GM21737 (cell line): ENCODE data around the gene NCBP2L.
"Not testable (repeated sequence)": the region's sequence is repeated elsewhere in the genome, so short reads cannot be mapped to it uniquely, and the experiment has no call there.

Experiments
- ATAC-seq: cut with Tn5 transposase; IDR thresholded peaks from one replicate; pipeline ENCODE4 v1.9.1; 2021; ENCODE audit warnings: mild to moderate bottlenecking, moderate library complexity; ENCODE audit not compliant: unreplicated experiment

Gene NCBP2L

GRCh38 chrX:107804427-107804826 lies 26.9 kb downstream of the NCBP2L start:
- ATAC-seq, result no peak

DNA sequence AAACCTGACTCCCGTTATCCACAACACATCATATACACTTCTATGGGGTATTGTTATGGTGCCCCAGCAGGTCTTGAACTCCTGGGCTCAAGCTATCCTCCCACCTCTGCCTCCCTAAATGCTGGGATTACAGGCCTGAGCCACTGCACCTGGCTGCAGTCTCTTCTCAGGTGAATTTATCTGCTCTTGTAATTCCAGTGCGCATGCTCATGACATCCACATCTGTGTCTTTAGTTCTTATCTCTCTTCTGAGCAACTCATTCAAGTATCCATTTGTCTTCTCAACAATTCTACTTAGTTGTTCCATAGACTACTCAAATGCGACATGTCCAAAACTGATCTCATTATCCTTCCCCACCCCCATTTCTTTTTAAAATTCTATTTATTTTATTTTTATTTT lies 27.6 kb downstream of the NCBP2L start:
- no peak for ATAC-seq

DNA sequence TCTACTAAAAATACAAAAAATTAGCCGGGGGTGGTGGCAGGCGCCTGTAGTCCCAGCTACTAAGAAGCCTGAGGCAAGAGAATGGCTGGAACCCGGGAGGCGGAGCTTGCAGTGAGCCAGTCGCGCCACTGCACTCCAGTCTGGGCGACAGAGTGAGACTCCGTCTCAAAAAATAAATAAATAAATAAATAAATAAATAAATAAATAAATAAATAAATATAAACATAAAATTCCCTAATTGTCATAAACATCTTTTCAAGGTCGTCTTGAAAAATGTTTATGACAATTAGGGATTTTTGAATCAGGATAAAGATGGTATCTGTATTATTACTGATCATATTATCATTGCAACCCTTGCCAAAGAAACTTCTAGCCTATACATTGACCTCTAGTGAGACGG lies 32.5 kb downstream of the NCBP2L start:
- ATAC-seq, result not testable (repeated sequence)

GRCh38 chrX:107818900-107819521 lies 41.5 kb downstream of the NCBP2L start:
- ATAC-seq, result no peak

DNA sequence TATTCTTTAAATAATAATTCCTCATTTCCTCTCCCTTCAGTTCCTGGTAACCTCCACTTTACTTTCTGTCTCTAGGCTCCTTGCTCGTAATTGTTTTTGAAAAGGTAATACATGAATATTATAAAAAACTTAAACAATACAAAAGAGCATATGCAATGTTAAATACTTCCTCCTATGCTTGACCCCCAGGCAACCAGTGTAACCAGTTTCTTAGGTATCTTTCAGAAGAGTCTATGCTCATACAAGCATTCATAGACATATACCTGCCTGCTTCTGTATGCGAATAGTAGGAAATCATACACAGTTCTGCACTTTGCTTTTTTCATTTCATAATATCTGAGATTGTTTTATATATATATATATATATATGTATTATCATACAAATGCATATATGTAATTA lies 45.5 kb downstream of the NCBP2L start:
- no peak for ATAC-seq

DNA sequence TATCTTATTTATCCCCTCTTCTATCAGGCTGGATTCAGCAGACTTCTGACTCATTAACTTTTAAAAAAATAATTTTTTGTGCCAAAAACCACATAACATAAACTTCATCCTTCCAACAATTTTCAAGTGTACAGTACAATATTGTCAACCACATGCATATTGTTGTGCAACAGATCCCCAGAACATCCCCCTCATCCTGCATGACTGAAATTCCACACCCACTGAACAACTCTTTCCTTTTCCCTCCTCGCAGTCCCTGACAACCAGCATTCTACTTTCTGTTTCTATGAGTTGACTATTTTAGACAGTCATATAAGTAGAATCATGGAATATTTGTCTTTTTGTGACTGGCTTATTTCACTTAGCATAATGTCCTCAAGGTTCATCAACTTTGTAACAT lies 45.9 kb downstream of the NCBP2L start:
- no peak for ATAC-seq

GRCh38 chrX:107825698-107826237 lies 48.2 kb downstream of the NCBP2L start, which contains the start of gene MID2:
Gene MID2 (plus strand): TSS chrX:107825866. CDS start chrX:107826427, 561 bp downstream.
- no peak for ATAC-seq

GRCh38 chrX:107826238-107827029 lies 48.9 kb downstream of the NCBP2L start:
- ATAC-seq, result no peak

GRCh38 chrX:107827030-107827831 lies 49.7 kb downstream of the NCBP2L start:
- ATAC-seq, result no peak

GRCh38 chrX:107827852-107828251 lies 50.3 kb downstream of the NCBP2L start:
- no peak for ATAC-seq

GRCh38 chrX:107829878-107830277 lies 52.3 kb downstream of the NCBP2L start:
- ATAC-seq, result no peak

DNA sequence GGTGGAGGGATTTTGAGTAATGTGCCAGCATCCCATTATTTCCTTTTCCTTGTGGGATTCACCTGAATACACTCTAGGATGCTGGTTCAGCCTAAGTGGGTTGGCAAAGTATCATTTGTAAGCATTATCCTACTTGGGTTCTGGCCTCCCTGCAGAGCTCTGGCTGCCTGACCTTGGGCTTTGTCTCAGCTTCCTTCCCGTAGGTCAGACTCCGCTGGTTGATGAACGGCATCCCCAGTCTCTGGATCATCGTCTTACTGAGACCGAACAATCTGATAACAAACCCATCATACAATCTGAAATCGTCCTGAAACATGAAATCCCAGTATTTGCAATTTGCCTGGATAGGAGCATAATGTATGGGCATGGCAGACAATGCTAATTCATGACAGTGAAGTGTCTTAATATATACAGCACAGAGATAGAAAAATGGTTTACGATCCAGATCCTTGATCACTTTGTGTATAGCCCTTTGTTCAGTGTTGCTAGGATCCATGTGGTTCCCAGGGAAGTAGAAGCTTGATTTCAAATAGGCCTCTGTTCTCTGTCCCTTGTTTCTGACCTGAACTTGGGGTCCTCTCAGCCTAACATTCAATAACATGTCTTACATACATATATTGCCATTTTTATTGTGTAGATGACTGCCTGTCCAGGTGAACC lies 53.7 kb downstream of the NCBP2L start:
- ATAC-seq, result no peak

GRCh38 chrX:107834275-107835201 lies 57.0 kb downstream of the NCBP2L start:
- ATAC-seq, result no peak

DNA sequence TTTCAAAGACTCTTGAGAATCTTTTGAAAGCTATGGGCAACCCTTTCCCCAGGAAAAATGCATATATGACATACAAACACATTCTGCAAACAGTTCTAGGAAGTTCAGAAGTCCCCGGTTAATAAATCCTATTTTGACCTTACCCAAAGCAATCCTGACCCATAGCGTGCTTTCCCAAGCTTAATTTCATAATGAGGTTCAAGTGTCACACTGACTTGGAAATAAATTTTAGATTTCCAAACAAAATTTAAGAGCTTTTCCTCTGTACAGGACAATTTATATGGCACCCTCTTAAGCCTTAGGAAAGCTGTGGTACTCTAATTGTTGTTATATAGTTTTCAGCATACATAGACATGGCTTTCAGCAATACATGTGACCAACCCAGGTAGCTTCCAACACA lies 59.4 kb downstream of the NCBP2L start:
- no peak for ATAC-seq

DNA sequence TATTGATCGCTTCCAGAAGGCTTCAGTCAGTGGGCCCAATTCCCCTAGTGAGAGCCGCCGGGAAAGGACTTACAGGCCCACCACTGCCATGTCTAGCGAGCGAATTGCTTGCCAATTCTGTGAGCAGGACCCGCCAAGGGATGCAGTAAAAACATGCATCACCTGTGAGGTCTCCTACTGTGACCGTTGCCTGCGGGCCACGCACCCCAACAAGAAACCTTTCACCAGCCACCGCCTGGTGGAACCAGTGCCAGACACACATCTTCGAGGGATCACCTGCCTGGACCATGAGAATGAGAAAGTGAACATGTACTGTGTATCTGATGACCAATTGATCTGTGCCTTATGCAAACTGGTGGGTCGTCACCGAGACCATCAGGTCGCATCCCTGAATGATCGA lies 63.4 kb downstream of the NCBP2L start:
- ATAC-seq, result no peak

DNA sequence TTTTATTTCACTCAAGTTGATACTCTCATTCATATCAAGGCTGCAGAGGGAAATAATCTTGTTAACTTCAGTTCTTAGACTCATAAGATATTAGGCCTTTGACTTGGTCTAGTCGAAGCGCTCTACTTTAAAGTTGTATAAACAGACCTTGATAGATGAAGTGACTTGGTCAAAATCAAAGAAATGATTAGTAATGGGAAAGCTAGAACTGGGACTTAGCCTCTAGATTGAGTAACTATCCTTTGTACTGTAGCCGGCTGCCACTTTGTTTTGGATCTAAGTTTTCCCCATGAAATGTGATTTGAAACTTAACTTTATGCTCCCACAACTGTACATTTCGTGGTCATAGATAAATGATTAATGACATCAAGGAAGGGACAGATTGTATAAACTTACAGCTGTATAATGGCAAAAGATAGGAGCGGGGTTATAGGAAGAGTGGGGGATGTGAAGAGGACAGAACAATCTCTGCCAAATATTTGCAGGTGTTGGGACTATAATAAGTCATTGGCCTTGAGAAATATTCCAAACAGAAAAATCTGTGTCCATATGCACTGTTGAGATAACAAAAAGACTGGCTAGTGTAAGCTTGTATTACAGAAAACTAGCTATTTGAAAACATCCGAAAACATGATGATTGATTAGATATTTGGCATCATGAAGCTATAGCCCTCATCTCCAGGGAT lies 65.3 kb downstream of the NCBP2L start:
- ATAC-seq, result no peak
